ENCODE data around the gene PTTG2. TPM values are rescaled to one million over a fixed set of nuclear protein-coding genes. Genes with fewer than 3 reads are reported as not detected.

The PTTG2 gene
- total and polyA plus RNA-seq, 2 of the 13 experiments (the other 11 are each of a cell fraction or from before 2014, with no cell fraction given): not detected

- no peak for TF ChIP-seq CSRNP1 (CRISPR knock-in tag; IDR thresholded peaks at IDR 0.05)
- TF ChIP-seq YEATS2 (CRISPR knock-in tag; IDR thresholded peaks at IDR 0.05; ENCODE audit: borderline replicate concordance): no peak
- TF ChIP-seq ZNF597 (CRISPR knock-in tag; IDR thresholded peaks at IDR 0.05): no peak
- no peak for TF ChIP-seq MXD1 (CRISPR knock-in tag; IDR thresholded peaks at IDR 0.05)
- no peak for TF ChIP-seq HIC2 (CRISPR knock-in tag; IDR thresholded peaks at IDR 0.05; ENCODE audit: low read depth)
- no peak for TF ChIP-seq SP1 (IDR thresholded peaks at IDR 0.05)
- TF ChIP-seq SP1 (CRISPR knock-in tag; IDR thresholded peaks at IDR 0.05): 0 out of 2 replicates have a peak, but pooled peaks have one; percentile 28
- TF ChIP-seq ZNF775 (CRISPR knock-in tag; IDR thresholded peaks at IDR 0.05; ENCODE audit: borderline replicate concordance): no peak
- no peak for TF ChIP-seq TERF1 (CRISPR knock-in tag; IDR thresholded peaks at IDR 0.05)
- no peak for TF ChIP-seq MLX (CRISPR knock-in tag; IDR thresholded peaks at IDR 0.05)
- TF ChIP-seq ZBTB42 (CRISPR knock-in tag; IDR thresholded peaks at IDR 0.05): no peak
- TF ChIP-seq RXRA (CRISPR knock-in tag; IDR thresholded peaks at IDR 0.05): 0 out of 2 replicates have a peak, but pooled peaks have one; percentile 18
- 0 out of 2 replicates have a peak, but pooled peaks have one; percentile 42 for TF ChIP-seq HNF1B (CRISPR knock-in tag; IDR thresholded peaks at IDR 0.05)
- no peak for TF ChIP-seq DMAP1 (CRISPR knock-in tag; IDR thresholded peaks at IDR 0.05)
- no peak for TF ChIP-seq ZZZ3 (CRISPR knock-in tag; IDR thresholded peaks at IDR 0.05; ENCODE audit: borderline replicate concordance)
- no peak for TF ChIP-seq ZNF782 (CRISPR knock-in tag; IDR thresholded peaks at IDR 0.05; ENCODE audit: borderline replicate concordance)
- TF ChIP-seq ZNF83 (CRISPR knock-in tag; IDR thresholded peaks at IDR 0.05; ENCODE audit: borderline replicate concordance): no peak
- TF ChIP-seq ZNF691 (CRISPR knock-in tag; IDR thresholded peaks at IDR 0.05; ENCODE audit: borderline replicate concordance, low read depth): no peak
- no peak for TF ChIP-seq ZNF292 (CRISPR knock-in tag; IDR thresholded peaks at IDR 0.05; ENCODE audit: borderline replicate concordance, low read depth)
- TF ChIP-seq ZBTB38 (CRISPR knock-in tag; IDR thresholded peaks at IDR 0.05): no peak
- no peak for TF ChIP-seq BRD4 (CRISPR knock-in tag; IDR thresholded peaks at IDR 0.05)
These were observed 16.8 kb downstream of the PTTG2 start (continued) for GRCh38 chr4:37976991-37977470.

All from HepG2 (cell line).